Aorta (tissue), 5 donors: Measurements from ENCODE around the gene EIF2D. TPM values are rescaled to one million over a fixed set of nuclear protein-coding genes. Genes with fewer than 3 reads are reported as not detected.

Source experiments
- ATAC-seq: fragments of 200-7000 bp; cut with Tn5 transposase; one replicate; pipeline ENCODE4 v1.9.1; 2022; ENCODE audit warnings: moderate library complexity; ENCODE audit not compliant: low FRiP score
- DNase-seq, 2 donors: peaks; one replicate each; pipeline ENCODE4 v3.0.0-alpha.2; 2020
- H3K27ac ChIP-seq, 2 donors: one replicate each; pipeline ENCODE4 v1.5.1; 2013; ENCODE audit warnings: low read length in 2 of 2, mild to moderate bottlenecking in 2 of 2, moderate library complexity in 2 of 2, control low read depth in 1 of 2, inconsistent platforms in 1 of 2, low read depth in 1 of 2
- H3K27me3 ChIP-seq, 2 donors: one replicate each; pipeline ENCODE4 v1.6.1; 2013; ENCODE audit warnings: control low read depth in 1 of 2, low read length in 1 of 2, mild to moderate bottlenecking in 1 of 2, moderate library complexity in 1 of 2; ENCODE audit not compliant: insufficient read depth in 2 of 2, control insufficient read depth in 1 of 2
- H3K36me3 ChIP-seq, 2 donors: one replicate each; pipeline ENCODE4 v1.6.1; 2013; ENCODE audit warnings: control low read depth in 1 of 2, low read length in 1 of 2, mild to moderate bottlenecking in 1 of 2; ENCODE audit not compliant: insufficient read depth in 2 of 2, control insufficient read depth in 1 of 2
- H3K4me1 ChIP-seq, 2 donors: one replicate each; pipeline ENCODE4 v1.6.1; 2013; ENCODE audit warnings: low read length in 2 of 2, control low read depth in 1 of 2, mild to moderate bottlenecking in 1 of 2, moderate library complexity in 1 of 2; ENCODE audit not compliant: insufficient read depth in 2 of 2, control insufficient read depth in 1 of 2
- H3K4me3 ChIP-seq, 2 donors: one replicate each; pipeline ENCODE4 v1.5.1; 2013; ENCODE audit warnings: low read length in 2 of 2, control low read depth in 1 of 2, mild to moderate bottlenecking in 1 of 2
- H3K9me3 ChIP-seq: one replicate; pipeline ENCODE4 v1.6.1; 2013; ENCODE audit warnings: mild to moderate bottlenecking, low read length; ENCODE audit not compliant: control insufficient read depth
- WGBS, 2 donors: extraction: QIAGEN DNeasy Blood & Tissue Kit; methylation state at CpG; one replicate each; pipeline ENCODE4 v1.1.7; 2013; 5-methylcytosine and 5-hydroxymethylcytosine counted together
- intact Hi-C, 2 donors: fragments of 100-400 bp; cut with DNase I; formaldehyde crosslinking; loops; one replicate each; pipeline versions ENCODE4 v1.14.2 to v1.15.0; 2022
- polyA plus RNA-seq, 2 donors: library from polyadenylated mRNA; stranded (reverse); fragments of 200-250 nt; gene quantifications; one replicate each; pipeline ENCODE4 v1.2.3, GENCODE V29; 2013
- total RNA-seq, 2 donors: library from RNA; stranded (reverse); fragmentation: NEBNext Ultra II Directional; extraction: Animal tissue kit (Norgen Biotek cat#: 25700); gene quantifications; one replicate each; pipeline ENCODE4 v1.2.1, GENCODE V29; 2021
- donor health status: healthy with polysubstance abuse.
- donor health status: Bipolar disorder and iron deficiency.
- donor health status: DM: no; HTN: no; CAD: no.
- donor health status: DM: no; HTN: no; CAD: no.
- donor health status: DM: yes; HTN: yes; CAD: no.

EIF2D gene
- total and polyA plus RNA-seq, 4 donors = 26.2 to 48.3 (median 38.1) TPM

DNA sequence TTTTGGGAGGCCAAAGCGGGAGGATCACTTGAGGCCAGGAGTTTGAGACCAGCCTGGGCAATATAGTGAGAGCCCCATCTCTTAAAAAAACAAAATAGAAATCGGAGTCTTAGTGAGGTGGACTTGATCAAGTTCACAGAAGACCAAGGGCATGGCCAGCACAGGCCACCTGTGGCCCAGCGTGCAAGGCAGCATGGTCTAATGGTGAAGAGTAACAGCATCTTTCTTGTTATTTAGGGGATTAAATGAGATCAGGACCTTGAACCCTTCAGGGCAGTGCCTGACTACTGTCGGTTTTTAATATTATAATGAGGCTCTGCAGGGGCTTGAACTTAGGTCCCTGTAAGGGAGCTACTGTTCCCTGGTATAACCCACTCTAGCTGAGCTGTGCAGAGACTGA, 38.5 kb downstream of the EIF2D start:
- Histone ChIP-seq H3K27me3 (no peaks in the 10 kb centered on the region), H3K4me3 (no peak overlapping the region), H3K27ac (no peak overlapping the region), H3K36me3 (no peaks in the 10 kb centered on the region), H3K4me1 (no peaks in the 10 kb centered on the region), H3K9me3 (no peaks in the 10 kb centered on the region)
- DNase-seq (no peak), ATAC-seq (no peak)
- 96% methylated on average over 4 of the region's 4 CpGs for WGBS, 2 donors
- intact Hi-C loops = no loop called here

DNA sequence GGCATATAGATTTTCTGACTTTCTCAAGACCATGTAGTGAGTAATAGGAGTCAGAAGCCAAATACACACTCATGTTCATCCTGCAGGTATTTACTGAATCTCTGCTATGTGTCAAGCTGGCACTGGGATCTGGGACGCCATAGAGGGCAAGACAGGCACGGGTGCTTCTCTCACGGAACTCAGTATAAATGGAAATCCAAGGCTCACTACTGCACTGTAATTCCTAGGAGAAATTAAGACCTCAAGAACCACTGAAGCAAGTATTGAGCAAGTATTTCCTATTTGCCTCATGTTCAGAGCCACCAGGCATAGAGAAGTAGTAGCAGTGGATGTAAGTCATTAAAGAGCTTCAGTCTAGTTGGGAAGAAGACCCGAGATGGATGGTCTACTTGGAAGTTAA, 38.9 kb downstream of the EIF2D start:
- intact Hi-C loops = no loop called here
- no peak overlapping the region for H3K4me3 ChIP-seq
- H3K4me1 ChIP-seq = no peaks in the 10 kb centered on the region
- no peaks in the 10 kb centered on the region for H3K36me3 ChIP-seq
- ATAC-seq (no peak), DNase-seq (no peak)
- no peak overlapping the region for H3K27ac ChIP-seq
- no peaks in the 10 kb centered on the region for H3K9me3 ChIP-seq
- WGBS, 2 donors = 86 to 92% methylated on average over 4 of the region's 4 CpGs
- no peaks in the 10 kb centered on the region for H3K27me3 ChIP-seq

DNA sequence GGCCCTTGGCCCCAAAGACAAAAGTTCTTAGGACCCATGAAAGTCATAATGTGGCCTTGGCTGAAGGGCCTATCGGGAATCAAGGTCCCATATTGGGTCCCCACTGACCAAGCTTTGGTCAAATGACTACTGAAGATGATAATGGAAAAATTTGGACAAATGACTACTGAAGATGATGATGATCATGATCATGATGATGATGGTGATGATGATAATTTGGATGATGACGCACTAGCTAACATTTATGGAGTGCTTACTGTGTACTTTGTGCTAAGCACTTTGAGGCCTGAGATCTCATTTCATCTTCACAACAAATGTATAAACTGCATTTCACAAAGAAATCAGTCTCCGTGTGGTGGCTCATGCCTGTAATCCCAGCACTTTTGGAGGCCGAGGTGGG, 39.4 kb downstream of the EIF2D start:
- Histone ChIP-seq H3K36me3 (no peaks in the 10 kb centered on the region), H3K9me3 (no peaks in the 10 kb centered on the region), H3K4me1 (no peaks in the 10 kb centered on the region), H3K4me3 (no peak overlapping the region), H3K27me3 (no peaks in the 10 kb centered on the region), H3K27ac (no peak overlapping the region)
- ATAC-seq = no peak
- intact Hi-C loops = no loop called here
- WGBS, 2 donors = 96 to 97% methylated on average over 4 of the region's 4 CpGs
- DNase-seq = no peak

DNA sequence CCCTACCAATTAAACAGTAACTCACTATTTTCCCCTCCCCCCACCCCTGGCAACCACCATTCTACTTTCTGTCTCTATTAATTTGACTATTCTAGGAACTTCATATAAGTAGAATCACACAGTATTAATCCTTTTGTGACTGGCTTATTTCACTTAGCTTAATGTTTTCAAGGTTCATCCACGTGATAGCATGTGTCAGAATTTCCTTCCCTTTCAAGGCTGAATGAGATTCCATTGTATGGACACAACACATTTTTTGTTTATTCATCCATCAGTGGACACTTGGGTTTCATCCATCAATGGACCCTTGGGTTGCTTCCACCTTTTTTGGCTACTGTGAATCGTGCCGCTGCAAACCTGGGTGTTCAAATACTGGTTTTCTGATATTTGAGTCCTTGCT, 41.7 kb downstream of the EIF2D start:
- H3K27me3 ChIP-seq = no peaks in the 10 kb centered on the region
- intact Hi-C loops = no loop called here

DNA sequence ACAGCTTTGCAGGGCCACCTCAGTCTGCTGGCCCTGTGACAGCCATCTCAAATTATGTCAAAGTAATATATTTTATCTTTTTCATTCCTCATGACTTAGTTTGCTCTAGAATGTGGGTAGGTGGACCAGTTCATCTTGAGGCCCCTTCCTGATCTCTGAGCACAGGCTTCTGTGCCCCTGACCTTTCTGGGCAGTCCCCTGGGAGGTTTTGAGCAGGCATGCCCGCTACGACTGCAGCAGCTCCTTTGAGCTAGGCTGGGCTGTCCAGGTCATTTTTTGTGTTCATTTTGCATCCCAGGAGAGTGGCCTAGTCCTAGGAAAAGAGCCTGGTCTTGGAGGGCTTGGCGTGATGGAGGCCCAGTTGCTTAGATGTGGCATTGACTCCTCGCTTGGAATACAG, 42.7 kb downstream of the EIF2D start:
- H3K4me3 ChIP-seq = no peak overlapping the region
- no peak overlapping the region for H3K27ac ChIP-seq
- ATAC-seq (no peak), DNase-seq (no peak)
- no peaks in the 10 kb centered on the region for H3K4me1 ChIP-seq
- no peaks in the 10 kb centered on the region for H3K27me3 ChIP-seq
- H3K9me3 ChIP-seq = no peaks in the 10 kb centered on the region
- 93 to 94% methylated on average over 4 of the region's 4 CpGs for WGBS, 2 donors
- H3K36me3 ChIP-seq = no peaks in the 10 kb centered on the region
- intact Hi-C loops = no loop called here

More for the DNA sequence above, 41.7 kb downstream of the EIF2D start:
- ATAC-seq = no peak
- no peaks in the 10 kb centered on the region for H3K9me3 ChIP-seq
- no peak for DNase-seq
- H3K27ac ChIP-seq = no peak overlapping the region
- WGBS, 2 donors = 92 to 94% methylated on average over 3 of the region's 3 CpGs
- H3K36me3 ChIP-seq = no peaks in the 10 kb centered on the region
- H3K4me1 ChIP-seq = no peaks in the 10 kb centered on the region
- H3K4me3 ChIP-seq = no peak overlapping the region

GRCh38 chr1:206568779-206569352, 43.4 kb downstream of the EIF2D start:
- Histone ChIP-seq H3K27me3 (no peaks in the 10 kb centered on the region), H3K4me1 (no peaks in the 10 kb centered on the region), H3K36me3 (no peaks in the 10 kb centered on the region), H3K4me3 (no peak overlapping the region), H3K27ac (no peak overlapping the region), H3K9me3 (no peaks in the 10 kb centered on the region)
- no peak for ATAC-seq
- no peak for DNase-seq
- WGBS, 2 donors = 94 to 95% methylated on average over 8 of the region's 8 CpGs
- intact Hi-C loops = no loop called here

DNA sequence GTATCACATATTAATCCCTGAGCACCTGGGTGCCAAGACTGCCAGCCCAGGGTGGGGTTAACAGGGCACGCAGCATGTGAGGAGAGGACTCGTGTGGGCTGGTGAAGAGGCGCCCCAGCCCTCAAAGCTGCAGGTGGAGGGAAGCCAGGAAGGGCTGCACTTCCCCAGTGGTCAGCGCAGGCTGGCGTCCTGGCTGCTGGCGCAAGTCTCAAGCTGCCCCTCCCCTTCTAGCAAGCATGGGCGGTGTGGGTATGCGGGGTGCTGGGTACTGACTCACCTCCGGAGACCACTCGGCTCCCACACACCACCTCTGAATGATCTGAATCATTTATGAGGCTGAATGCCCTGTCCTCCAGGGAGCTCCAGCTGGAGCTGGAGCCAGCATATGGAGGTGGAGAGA, 44.0 kb downstream of the EIF2D start:
- Histone ChIP-seq H3K36me3 (no peaks in the 10 kb centered on the region), H3K4me3 (no peak overlapping the region), H3K27ac (no peak overlapping the region), H3K9me3 (no peaks in the 10 kb centered on the region), H3K27me3 (no peaks in the 10 kb centered on the region), H3K4me1 (no peaks in the 10 kb centered on the region)
- intact Hi-C loops = no loop called here
- ATAC-seq (peak; percentile 9), DNase-seq (no peak)
- 92 to 96% methylated on average over 10 of the region's 10 CpGs for WGBS, 2 donors

DNA sequence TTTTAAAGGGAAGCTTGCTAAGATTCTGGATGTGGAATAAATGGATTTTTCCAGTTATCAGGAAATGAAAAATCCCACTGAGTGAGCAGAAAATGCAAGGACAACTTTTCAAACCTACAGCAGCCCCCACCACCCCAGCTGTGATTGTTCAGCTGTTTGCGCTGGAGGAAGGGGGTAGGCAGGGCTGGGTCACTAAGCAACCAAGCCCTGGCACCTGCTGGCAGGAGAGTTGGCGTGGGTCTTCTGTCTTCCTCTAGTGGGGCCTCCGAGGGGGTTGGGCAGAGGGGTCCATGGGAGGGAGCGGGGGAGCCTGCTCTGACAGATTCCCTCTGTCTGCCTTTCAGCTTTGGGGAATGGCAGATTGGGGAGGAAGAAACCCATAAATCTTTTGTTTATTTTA, 45.3 kb downstream of the EIF2D start:
- no peak overlapping the region for H3K4me3 ChIP-seq
- no peak overlapping the region for H3K27ac ChIP-seq
- H3K36me3 ChIP-seq = no peaks in the 10 kb centered on the region
- intact Hi-C loops = no loop called here
- no peaks in the 10 kb centered on the region for H3K9me3 ChIP-seq
- WGBS, 2 donors = 96 to 98% methylated on average over 4 of the region's 4 CpGs
- H3K4me1 ChIP-seq = no peaks in the 10 kb centered on the region
- no peaks in the 10 kb centered on the region for H3K27me3 ChIP-seq
- no peak for ATAC-seq
- no peak for DNase-seq

DNA sequence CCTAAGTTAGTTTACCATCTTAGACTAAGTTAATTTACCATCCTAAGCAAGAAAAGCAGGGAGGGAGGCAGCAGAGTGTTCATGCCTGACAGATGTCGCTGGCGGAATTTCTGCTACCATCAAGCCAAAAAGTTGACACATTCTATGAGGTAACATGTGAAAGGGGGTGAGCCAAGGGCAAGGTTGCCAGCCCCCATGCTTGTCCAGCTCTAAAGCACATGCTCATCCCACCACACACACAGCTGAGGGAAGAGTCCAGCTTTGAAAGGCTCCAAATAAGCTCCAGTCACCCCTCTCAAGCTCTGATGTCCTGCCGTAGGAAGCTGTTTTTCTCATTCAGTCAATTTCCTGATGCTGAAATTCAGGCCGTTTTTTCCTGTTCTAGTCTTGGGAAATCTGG, 46.3 kb downstream of the EIF2D start:
- no peaks in the 10 kb centered on the region for H3K4me1 ChIP-seq
- ATAC-seq = no peak
- WGBS, 2 donors = 80 to 88% methylated on average over 4 of the region's 4 CpGs
- H3K36me3 ChIP-seq = no peaks in the 10 kb centered on the region
- no peak overlapping the region for H3K27ac ChIP-seq
- no peaks in the 10 kb centered on the region for H3K9me3 ChIP-seq
- no peaks in the 10 kb centered on the region for H3K27me3 ChIP-seq
- H3K4me3 ChIP-seq = no peak overlapping the region
- DNase-seq = no peak
- intact Hi-C loops = no loop called here
